Activated CD8-positive, alpha-beta memory T cell treated with anti-CD3 and anti-CD28 coated beads, Interleukin-2, amount 50 U/mL, for 24 hours (primary cell): ENCODE results near the gene IFT27.

Experiments
- DNase-seq: peaks from one replicate; pipeline ENCODE4 v3.0.0-alpha.2; 2020; ENCODE audit errors: extremely low read depth

Gene IFT27

DNA sequence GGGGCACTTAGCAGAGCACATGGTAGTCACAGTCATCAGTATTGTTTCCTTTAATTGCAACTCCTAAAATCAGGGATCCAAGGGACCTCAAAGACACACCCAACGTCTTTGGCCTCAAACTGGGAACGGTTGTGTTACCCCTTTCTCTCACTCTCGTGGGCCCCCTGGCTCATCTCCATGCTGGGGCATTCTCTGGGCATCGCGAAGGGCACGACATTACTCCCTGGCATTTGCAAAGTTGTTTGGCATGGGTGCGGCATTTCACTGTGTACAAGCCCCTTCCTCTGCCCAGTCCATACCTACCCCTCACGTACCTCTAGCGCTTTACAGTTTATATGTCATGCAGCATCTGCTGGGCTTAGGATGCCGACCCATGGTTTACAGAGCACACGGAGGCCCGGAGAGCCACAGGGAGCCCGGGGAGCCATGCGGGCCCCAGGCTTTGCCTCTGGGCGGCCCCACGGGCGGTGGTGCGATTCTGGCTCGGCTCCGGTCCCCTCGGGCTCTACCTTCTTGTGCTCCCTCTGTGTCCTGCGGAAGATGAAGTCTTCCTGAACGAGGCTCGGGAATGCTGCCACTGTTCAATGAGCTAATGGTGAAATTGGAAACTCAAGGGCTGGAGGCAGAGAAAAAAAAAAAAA is 50.4 kb downstream of the IFT27 start:
- DNase-seq = no peak

DNA sequence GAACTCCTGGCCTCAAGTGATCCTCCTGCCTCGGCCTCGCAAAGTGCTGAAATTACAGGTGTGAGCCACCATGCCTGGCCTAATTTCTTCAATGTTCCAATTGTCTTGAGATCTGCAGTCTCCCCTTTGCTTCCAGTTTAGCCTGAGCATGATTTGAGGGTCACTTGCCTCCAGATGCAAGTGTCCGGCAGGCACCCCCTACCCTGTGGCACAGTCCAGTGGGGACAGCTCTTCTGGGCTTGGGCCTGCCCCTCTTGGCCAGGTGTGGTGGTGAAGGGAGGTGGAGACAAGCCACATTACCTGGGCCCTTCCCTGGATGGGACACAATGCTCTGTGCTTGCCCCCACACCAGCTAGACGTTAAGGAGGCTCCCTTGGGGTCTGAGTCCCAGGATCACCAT is 51.1 kb downstream of the IFT27 start:
- DNase-seq = no peak

GRCh38 chr22:36722055-36722454 is 53.9 kb downstream of the IFT27 start:
- no peak for DNase-seq

DNA sequence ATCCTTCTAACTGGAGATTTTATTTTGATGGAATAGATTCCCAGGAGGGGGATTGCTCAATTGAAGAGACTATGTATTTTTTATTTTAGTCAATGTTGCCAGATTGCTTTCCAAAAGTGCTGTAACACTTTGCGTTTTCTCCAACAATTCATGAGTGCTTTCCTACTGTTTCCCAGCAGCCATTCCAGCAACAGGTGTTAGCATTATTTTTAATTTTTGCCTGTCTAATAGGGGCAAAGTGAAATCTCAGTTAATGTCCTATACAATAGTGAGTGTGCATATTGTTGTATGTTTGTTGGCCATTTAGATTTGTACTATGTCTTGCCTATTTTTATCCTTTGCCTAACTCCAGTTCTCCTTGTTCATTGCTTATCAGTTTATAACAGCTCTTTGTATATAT is 60.3 kb downstream of the IFT27 start:
- no peak for DNase-seq

DNA sequence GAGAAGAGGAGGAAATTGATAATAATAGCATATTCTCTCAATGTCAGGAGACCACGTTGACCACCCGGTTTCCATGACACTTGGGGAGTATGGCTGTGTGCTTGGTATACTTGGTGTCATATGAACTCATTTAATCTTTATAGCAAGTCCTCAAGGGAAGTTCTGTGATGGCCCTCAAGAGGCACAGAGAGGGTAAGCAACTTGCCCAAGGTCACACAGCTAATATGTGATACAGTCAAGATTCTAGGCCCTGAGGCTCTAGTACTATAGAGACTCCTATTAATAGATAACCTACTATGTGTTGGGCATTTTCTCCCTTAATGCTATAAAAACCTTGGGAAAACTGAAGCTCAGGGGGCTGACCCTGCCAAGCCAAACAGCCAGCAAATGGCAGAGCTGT is 61.8 kb downstream of the IFT27 start:
- DNase-seq = no peak

DNA sequence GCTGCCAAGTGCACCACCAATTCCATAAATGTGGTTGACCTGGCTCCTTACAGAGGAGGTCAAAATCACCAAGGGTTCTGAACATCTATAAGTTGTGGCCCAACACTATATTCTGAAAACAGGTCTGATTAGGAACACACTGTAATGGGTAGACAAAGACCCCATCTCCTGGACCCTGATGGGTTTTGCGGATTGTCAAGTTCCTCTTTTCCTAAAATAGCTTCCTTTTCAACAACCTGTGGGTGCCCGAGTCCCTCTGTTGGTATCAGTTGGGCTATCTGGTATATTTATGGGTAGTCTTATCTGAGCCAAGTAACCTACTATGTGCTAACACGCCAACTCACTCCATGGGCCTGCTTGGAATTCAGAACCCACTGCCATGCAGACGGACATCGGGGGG is 62.5 kb downstream of the IFT27 start:
- DNase-seq = no peak
